BLaER1 treated with 17β-estradiol and CSF1 and Interleukin-3, amounts not matched to agents 10 nM and 100 nM (cell line): ENCODE data around the gene FEV.
A peak's percentile ranks its signal among the peaks of the same experiment; 100 is the strongest.

Source experiments
- H3K27ac ChIP-seq, 11 experiments: shearing (Covaris generic); formaldehyde crosslinking; 2 replicates each; pipeline ENCODE4 v1.8.1; 2022
- H3K27me3 ChIP-seq, 11 experiments: shearing (Covaris generic); formaldehyde crosslinking; 2 replicates each; pipeline ENCODE4 v1.8.1; 2022
- H3K36me3 ChIP-seq, 11 experiments: shearing (Covaris generic); formaldehyde crosslinking; 2 replicates each; pipeline ENCODE4 v1.8.1; 2022
- H3K4me1 ChIP-seq, 10 experiments: shearing (Covaris generic); formaldehyde crosslinking; 2 replicates each; pipeline ENCODE4 v1.8.1; 2022
- H3K4me2 ChIP-seq, 11 experiments: shearing (Covaris generic); formaldehyde crosslinking; 2 replicates each; pipeline ENCODE4 v1.8.1; 2022
- H3K4me3 ChIP-seq, 10 experiments: shearing (Covaris generic); formaldehyde crosslinking; 2 replicates each; pipeline ENCODE4 v1.8.1; 2022
- H3K9ac ChIP-seq, 11 experiments: shearing (Covaris generic); formaldehyde crosslinking; 2 replicates each; pipeline ENCODE4 v1.8.1; 2022
- H3K9me3 ChIP-seq, 11 experiments: shearing (Covaris generic); formaldehyde crosslinking; replicated peaks in 1 of 11; 2 replicates each; pipeline ENCODE4 v1.8.1; 2022
- H4K20me1 ChIP-seq, 11 experiments: shearing (Covaris generic); formaldehyde crosslinking; 2 replicates each; pipeline ENCODE4 v1.8.1; 2022
- Cebpa-rat ChIP-seq, 11 experiments: shearing (Covaris generic); IDR thresholded peaks; 2 replicates each; pipeline ENCODE4 v1.8.1; 2022

Gene FEV

DNA sequence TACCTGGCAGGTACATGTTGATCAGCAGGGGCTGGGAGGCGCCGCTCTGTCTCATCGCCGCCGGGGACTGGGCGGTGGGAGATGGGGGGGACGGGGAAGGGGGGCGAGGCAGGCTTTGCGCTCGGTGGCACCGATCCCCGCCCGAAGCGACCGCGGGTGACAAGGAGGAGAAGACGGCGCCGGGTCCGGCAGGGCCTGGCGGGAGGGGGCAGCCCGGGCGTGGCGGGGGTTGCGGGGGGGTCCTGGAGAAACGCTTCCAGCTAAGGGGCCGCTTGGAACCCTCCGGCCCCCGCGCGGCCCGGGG is at the start of gene FEV:
FEV (minus strand) TSS at position 164 of the 304 bp plus-strand sequence; CDS start at position 55, 109 bp downstream.
- Histone ChIP-seq H3K36me3 (no peaks in the 10 kb centered on the region), H3K9ac (no peak within 1 kb of the TSS; a peak in 1 of 22 replicates), H3K4me3 (peak within 1 kb of the TSS in 9 of 10 experiments; percentile 21 to 51 (median 29); a peak in 11 of 20 replicates), H3K27ac (no peak within 1 kb of the TSS), H3K4me2 (peak within 1 kb of the TSS; percentile 45 to 88 (median 62)), H3K4me1 (peaks cover 8 to 16% (median 10%) of the 10 kb centered on the region in 10 experiments; a peak in 16 of 20 replicates), H3K9me3 (peaks cover 0 to 10% (median 5%) of the 10 kb centered on the region in 11 experiments; a peak in 7 of 22 replicates), H3K27me3 (peaks cover 96 to 100% (median 99%) of the 10 kb centered on the region in 11 experiments), H4K20me1 (peaks cover 0 to 89% (median 61%) of the 10 kb centered on the region in 11 experiments; a peak in 16 of 22 replicates)
- no peak for TF ChIP-seq Cebpa-rat (IDR thresholded peaks at IDR 0.05)

DNA sequence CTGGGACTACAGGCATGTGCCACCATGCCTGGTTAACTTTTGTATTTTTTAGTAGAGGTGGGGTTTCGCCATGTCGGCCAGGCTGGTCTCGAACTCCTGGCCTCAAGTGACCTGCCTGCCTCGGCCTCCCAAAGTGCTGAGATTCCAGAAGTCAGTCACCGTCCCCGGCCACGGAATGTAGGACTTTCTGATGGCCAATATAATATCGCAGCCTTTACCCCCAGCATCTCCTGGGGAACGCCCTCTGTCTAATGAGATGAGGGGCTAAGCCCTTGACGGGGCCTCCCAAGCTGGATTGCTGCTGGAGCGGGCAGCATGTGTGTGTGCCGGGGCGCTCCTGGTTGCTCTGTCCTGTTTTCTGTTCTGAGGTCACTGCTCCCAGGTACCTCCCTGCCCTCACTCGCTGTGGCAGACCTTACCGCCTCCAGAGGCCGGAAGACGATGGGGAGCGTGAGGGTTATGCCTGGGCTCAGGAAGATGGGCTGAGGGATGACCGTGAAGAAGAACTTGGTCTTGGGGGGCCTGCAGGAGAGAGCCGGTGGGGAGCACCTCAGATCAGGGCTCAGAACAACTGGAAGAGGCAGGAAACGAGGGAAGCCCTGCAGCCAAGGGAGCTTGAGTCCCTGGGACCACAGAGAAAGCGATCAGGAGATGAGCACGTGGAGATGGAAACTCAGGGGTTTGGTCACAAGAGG is 47.2 kb upstream of the FEV start:
- Histone ChIP-seq H3K4me2 (no peak overlapping the region), H3K27me3 (peaks cover 0 to 27% (median 4%) of the 10 kb centered on the region in 11 experiments; a peak in 7 of 22 replicates), H3K9ac (no peak overlapping the region), H3K4me1 (no peaks in the 10 kb centered on the region), H3K4me3 (no peak overlapping the region), H3K36me3 (no peaks in the 10 kb centered on the region), H3K27ac (no peak overlapping the region), H3K9me3 (no peaks in the 10 kb centered on the region), H4K20me1 (peaks cover 0 to 35% (median 0%) of the 10 kb centered on the region in 11 experiments; a peak in 8 of 22 replicates)
- no peak for TF ChIP-seq Cebpa-rat (IDR thresholded peaks at IDR 0.05)

DNA sequence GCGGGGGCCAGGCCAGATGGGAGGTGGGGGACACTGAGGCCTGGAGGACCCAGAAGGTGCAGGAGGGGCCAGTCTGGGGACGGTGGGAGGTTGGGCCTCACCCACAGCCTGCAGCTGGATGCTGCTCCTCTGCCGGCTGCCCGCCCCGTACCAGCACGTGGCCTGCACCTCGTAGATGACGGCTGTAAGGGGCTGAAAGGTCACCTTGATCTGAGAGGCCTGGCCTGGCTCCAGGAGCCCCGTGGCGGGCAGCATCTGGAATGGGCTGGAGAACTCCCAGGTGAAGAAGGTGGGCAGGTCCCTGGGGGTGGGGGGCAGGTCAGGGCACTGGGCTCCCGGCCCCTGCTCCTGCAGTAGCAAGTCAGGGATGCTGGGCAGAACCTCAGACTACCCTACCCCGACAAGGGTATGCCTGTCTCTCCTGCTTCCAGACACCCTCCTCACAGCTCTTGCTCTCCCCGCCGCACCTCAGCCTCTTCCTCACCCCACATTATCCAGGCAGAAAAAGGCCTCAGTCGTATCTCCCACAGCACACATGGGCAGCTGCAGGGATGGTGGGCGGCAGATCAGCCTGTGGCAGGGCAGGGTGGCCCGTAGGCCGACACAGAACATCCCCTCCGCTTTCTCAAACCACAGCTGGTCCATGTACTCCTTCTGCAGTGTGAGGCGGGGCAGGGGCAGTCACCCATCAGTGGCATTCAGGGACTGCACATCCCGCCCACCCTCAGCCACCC is 46.2 kb upstream of the FEV start:
- H3K4me2 ChIP-seq, result no peak overlapping the region
- H3K36me3 ChIP-seq, result no peaks in the 10 kb centered on the region
- TF ChIP-seq Cebpa-rat (IDR thresholded peaks at IDR 0.05), result no peak
- H3K27me3 ChIP-seq, result peaks cover 0 to 26% (median 4%) of the 10 kb centered on the region in 11 experiments; a peak in 7 of 22 replicates
- peaks cover 0 to 38% (median 0%) of the 10 kb centered on the region in 11 experiments; a peak in 8 of 22 replicates for H4K20me1 ChIP-seq
- H3K9me3 ChIP-seq, result no peaks in the 10 kb centered on the region
- H3K4me1 ChIP-seq, result no peaks in the 10 kb centered on the region
- H3K27ac ChIP-seq, result no peak overlapping the region
- H3K4me3 ChIP-seq, result no peak overlapping the region
- no peak overlapping the region for H3K9ac ChIP-seq

DNA sequence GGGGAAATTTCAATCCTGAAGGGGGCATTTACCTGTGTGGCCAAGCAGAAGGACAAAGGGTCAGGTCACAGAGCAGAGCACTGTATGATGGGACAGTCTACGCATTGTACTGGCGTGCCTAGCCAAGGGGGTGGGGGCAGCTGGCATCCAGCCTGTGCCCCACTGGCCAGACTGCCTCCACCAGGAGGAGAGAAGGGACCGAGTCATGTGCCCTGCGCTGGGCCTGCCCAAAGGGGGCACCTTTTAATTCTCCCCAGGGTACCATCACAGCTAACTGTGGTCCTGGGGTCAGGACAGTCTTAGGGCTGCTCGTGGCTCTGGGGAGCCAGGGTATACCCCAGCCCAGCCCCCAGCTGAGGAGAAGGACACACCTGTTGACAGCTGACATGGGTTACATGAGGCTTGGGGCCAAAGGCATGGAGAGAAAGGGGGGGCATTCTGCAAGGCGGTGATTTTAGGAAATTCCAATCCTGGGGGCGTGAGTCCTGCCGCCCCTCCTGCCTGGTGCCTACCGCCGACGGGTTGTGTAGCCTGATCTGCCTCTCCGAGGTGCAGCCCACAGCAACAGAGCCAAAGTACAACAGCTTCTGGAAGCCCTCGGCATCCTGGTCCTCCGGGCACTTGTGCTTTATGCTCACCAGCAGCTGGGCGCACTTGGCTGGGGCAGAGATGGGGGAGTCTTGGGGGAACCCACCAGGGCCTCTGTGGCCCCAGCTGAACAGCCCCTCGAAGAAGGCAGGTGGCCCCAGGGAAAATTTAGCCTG is 45.4 kb upstream of the FEV start:
- Histone ChIP-seq H3K4me2 (no peak overlapping the region), H4K20me1 (peaks cover 0 to 46% (median 0%) of the 10 kb centered on the region in 11 experiments; a peak in 9 of 22 replicates), H3K27me3 (peaks cover 0 to 18% (median 4%) of the 10 kb centered on the region in 11 experiments; a peak in 7 of 22 replicates), H3K9me3 (no peaks in the 10 kb centered on the region), H3K4me3 (no peak overlapping the region), H3K36me3 (no peaks in the 10 kb centered on the region), H3K27ac (no peak overlapping the region), H3K4me1 (no peaks in the 10 kb centered on the region), H3K9ac (no peak overlapping the region; a peak in 1 of 22 replicates)
- TF ChIP-seq Cebpa-rat (IDR thresholded peaks at IDR 0.05), result no peak

DNA sequence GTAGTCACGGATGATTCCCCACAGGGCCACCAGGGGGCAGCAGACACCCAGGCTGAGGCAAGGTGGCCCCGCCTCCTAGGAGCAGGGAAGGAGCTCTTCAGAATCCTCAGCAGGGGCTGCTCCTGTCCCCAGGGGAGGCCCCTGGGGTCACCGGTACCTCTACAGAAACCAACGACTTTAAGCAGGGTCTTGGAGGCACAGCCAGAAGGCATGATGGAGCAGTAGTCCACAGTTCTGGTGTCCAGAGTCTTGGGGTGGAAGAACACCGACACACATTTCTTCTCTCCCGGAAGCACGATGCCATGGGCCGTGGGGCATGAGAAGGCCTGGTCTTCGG is 44.8 kb upstream of the FEV start:
- H3K27me3 ChIP-seq, result peaks cover 0 to 16% (median 4%) of the 10 kb centered on the region in 11 experiments; a peak in 7 of 22 replicates
- no peak overlapping the region; a peak in 1 of 22 replicates for H3K9ac ChIP-seq
- H4K20me1 ChIP-seq, result peaks cover 0 to 48% (median 0%) of the 10 kb centered on the region in 11 experiments; a peak in 9 of 22 replicates
- H3K36me3 ChIP-seq, result no peaks in the 10 kb centered on the region
- H3K4me2 ChIP-seq, result no peak overlapping the region
- no peaks in the 10 kb centered on the region for H3K9me3 ChIP-seq
- no peak for TF ChIP-seq Cebpa-rat (IDR thresholded peaks at IDR 0.05)
- H3K4me1 ChIP-seq, result no peaks in the 10 kb centered on the region
- no peak overlapping the region for H3K27ac ChIP-seq
- H3K4me3 ChIP-seq, result no peak overlapping the region

DNA sequence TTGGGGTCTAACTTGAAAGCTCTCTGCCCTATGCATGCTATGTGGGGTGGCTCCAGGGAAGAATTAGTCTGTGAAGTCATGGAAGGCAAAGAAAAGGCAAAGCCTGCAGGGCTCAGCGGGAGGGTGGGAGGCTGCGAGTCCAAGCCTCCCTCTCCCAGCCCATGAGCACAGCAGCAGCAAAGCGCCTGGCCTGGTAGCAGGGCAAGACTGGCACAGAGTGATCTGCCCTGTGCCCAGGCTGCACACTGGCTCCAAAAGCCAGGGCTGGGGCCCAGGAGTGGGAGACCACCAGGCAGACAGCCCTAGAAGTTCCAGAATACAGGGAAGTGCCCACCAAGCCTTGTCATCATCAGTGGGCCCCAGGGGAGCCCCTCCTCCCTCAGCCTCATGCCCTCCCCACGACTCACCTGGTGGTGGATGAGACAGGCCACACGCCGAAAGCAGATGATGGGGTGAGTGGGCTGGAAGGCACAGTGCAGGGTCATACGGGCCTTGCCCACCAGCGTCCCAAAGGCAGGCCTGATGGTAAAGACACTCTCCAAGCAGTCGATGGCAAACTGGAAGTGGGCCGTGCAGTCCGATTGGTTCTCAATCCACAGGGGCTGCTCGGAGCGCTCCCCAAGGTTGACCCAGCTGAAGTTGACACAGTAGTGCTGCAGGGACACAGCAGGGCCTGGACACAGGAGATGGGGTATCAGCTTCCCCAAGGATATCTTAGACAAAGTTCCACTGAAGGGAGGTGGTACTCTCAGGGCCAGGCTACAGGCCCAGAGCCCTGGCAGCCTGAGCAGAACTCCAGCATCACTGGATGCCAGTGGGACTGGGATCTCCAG is 44.2 kb upstream of the FEV start:
- Histone ChIP-seq H3K4me2 (no peak overlapping the region), H4K20me1 (peaks cover 0 to 48% (median 0%) of the 10 kb centered on the region in 11 experiments; a peak in 9 of 22 replicates), H3K9me3 (no peaks in the 10 kb centered on the region), H3K4me3 (no peak overlapping the region), H3K27ac (no peak overlapping the region), H3K36me3 (no peaks in the 10 kb centered on the region), H3K27me3 (peaks cover 0 to 16% (median 4%) of the 10 kb centered on the region in 11 experiments; a peak in 7 of 22 replicates), H3K9ac (no peak overlapping the region), H3K4me1 (no peaks in the 10 kb centered on the region)
- no peak for TF ChIP-seq Cebpa-rat (IDR thresholded peaks at IDR 0.05)

DNA sequence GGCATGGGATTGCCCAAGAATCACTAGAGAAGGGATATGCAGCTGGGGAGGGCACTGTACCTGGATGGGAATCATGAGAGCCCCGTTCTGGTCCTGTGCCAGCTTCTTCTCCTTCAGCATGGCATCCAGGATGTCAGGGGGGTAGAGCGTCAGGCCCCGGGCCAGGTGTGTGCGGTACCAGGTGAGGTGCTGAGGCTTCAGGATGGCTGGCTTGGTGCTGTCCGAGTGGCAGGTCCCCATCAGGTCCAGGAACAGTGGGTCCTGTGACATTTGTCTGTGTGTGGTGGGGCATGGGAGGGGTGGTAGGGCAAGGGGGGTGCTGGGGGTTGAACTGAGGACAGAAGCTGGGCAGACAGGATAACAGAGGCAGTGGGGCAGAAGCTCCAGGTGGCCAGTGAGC is 43.2 kb upstream of the FEV start:
- H3K4me1 ChIP-seq, result no peaks in the 10 kb centered on the region
- peaks cover 0 to 11% (median 3%) of the 10 kb centered on the region in 11 experiments; a peak in 7 of 22 replicates for H3K27me3 ChIP-seq
- no peak for TF ChIP-seq Cebpa-rat (IDR thresholded peaks at IDR 0.05)
- H3K36me3 ChIP-seq, result no peaks in the 10 kb centered on the region
- peaks cover 0 to 48% (median 0%) of the 10 kb centered on the region in 11 experiments; a peak in 9 of 22 replicates for H4K20me1 ChIP-seq
- H3K27ac ChIP-seq, result no peak overlapping the region
- H3K4me3 ChIP-seq, result no peak overlapping the region
- no peak overlapping the region for H3K9ac ChIP-seq
- H3K9me3 ChIP-seq, result no peaks in the 10 kb centered on the region
- H3K4me2 ChIP-seq, result no peak overlapping the region

DNA sequence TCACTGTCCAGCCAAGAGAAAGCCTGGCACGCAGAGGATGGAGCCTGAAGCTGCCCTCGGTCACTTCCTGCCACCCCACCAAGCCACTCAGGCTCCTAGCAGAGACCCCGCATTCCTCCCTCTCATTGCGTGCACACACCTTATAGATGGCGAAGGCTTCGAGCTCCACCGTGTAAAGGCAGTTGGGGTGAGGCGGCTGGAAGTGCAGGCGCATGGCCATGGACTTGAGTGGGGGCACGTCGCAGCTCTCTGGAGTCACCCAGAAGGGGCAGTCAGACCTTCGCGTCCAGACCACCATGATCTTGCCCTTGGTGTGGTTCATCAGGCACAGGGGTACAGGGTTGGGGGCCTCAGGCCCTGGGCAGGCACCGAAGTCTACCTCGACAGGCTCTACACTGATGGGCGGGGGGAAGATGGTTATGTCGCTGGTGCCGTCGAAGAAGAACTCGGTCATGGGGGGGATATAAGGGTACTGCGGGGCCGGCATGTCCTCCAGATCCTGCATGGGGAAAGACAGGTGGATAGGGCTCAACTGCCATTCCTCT is 42.6 kb upstream of the FEV start:
- Histone ChIP-seq H3K4me3 (no peak overlapping the region), H3K27ac (no peak overlapping the region), H4K20me1 (peaks cover 0 to 45% (median 0%) of the 10 kb centered on the region in 11 experiments; a peak in 9 of 22 replicates), H3K4me1 (no peaks in the 10 kb centered on the region), H3K36me3 (no peaks in the 10 kb centered on the region), H3K27me3 (peaks cover 0 to 5% (median 0%) of the 10 kb centered on the region in 11 experiments; a peak in 5 of 22 replicates), H3K4me2 (no peak overlapping the region), H3K9me3 (no peaks in the 10 kb centered on the region), H3K9ac (no peak overlapping the region)
- TF ChIP-seq Cebpa-rat (IDR thresholded peaks at IDR 0.05), result no peak
